Mesodermal cell (in vitro differentiated cells): ENCODE measurements around the gene TMEM266.

Experiments used
- H3K27ac ChIP-seq: 2 replicates; pipeline ENCODE4 v1.7.0; 2013; ENCODE audit warnings: mild to moderate bottlenecking, low read depth, low read length, moderate library complexity; ENCODE audit not compliant: severe bottlenecking
- H3K36me3 ChIP-seq: 2 replicates; pipeline ENCODE4 v1.7.1; 2013; ENCODE audit warnings: mild to moderate bottlenecking, low read length, moderate library complexity; ENCODE audit not compliant: control insufficient read depth, insufficient read depth
- H3K4me1 ChIP-seq: one replicate; pipeline ENCODE4 v1.7.1; 2013; ENCODE audit warnings: mild to moderate bottlenecking, low read length; ENCODE audit not compliant: insufficient read depth, control insufficient read depth, poor library complexity, severe bottlenecking
- H3K4me3 ChIP-seq: 2 replicates; pipeline ENCODE4 v1.7.0; 2013; ENCODE audit warnings: low read length, control low read depth, mild to moderate bottlenecking; ENCODE audit not compliant: insufficient read depth, poor library complexity, severe bottlenecking; ENCODE audit errors: extremely low read depth
- H3K9me3 ChIP-seq: 2 replicates; pipeline ENCODE4 v1.7.1; 2013; ENCODE audit warnings: mild to moderate bottlenecking, low read length, moderate library complexity; ENCODE audit not compliant: control insufficient read depth
- WGBS, 2 experiments: methylation state at CpG; one replicate each; pipeline ENCODE4 v1.1.5; 2013; ENCODE audit warnings: missing lambda C conversion rate in 2 of 2; ENCODE audit not compliant: insufficient coverage in 2 of 2; 5-methylcytosine and 5-hydroxymethylcytosine counted together

Gene TMEM266

DNA sequence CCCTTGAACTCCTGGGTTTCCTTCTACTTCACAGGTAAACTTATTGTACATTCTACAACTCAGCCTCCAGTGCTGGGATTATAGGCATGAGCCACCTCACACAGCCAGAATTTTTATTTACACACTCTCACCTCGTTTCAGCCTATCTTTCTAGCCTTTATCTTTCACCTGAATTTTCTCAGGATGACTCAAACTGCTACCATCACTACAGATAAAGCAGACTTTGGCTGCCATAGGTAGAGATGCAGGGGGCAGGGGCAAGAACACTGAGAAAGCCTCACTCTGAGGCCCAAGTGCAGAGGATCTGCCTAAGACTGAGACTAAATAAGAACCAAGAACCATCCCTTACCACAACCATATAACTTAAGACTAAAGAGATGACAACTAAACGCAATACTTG lies 192.5 kb downstream of the TMEM266 start:
- peaks cover 9% of the 10 kb centered on the region for H3K36me3 ChIP-seq
- no peak overlapping the region for H3K27ac ChIP-seq
- H3K4me3 ChIP-seq = no peak overlapping the region
- 43% methylated on average over 1 of the region's 2 CpGs; no CpG with 5 or more reads in 1 of the 2 experiments for WGBS, 2 experiments
- no peaks in the 10 kb centered on the region for H3K4me1 ChIP-seq
- H3K9me3 ChIP-seq = no peaks in the 10 kb centered on the region

DNA sequence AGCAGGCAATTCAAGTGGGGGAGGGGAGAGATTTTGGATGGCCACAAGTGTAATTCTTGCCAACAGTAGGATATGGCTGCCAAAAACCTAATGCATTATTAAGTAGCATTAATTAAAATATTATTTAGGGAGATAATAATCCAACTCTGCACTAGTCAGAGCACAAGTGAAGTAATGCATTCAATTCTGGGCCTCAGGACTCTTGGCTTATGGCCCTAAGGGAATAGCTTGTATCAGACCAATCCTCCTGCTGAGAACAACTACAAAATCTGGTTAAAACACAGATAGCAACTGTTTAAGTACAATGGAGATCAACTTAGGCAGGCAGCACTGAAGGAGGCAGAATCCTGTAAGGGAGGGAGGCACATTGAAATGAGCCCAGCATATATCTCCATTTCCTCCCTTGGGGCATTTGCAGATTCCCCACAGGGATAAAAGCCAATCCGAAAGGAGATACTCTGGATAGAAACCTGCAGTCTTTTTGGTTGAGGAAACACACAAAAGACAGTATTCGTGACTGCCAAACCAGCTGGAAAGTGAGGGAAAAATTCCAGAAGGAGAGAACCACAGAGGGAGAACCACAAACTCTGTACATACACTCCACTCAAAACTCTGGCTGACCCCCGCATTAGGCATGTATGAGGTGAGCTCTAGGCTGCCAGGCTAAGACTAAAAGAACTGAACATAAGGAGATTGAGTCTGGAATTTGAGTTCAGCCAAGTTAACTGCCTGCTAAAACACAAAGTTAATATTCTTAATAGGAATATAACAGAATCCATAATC lies 194.1 kb downstream of the TMEM266 start:
- H3K27ac ChIP-seq = no peak overlapping the region
- H3K9me3 ChIP-seq = no peaks in the 10 kb centered on the region
- no peaks in the 10 kb centered on the region for H3K4me1 ChIP-seq
- peaks cover 18% of the 10 kb centered on the region for H3K36me3 ChIP-seq
- no peak overlapping the region for H3K4me3 ChIP-seq
- 50 to 63% methylated on average over 1 to 2 of the region's 3 CpGs for WGBS, 2 experiments
